Activated CD8-positive, alpha-beta T cell treated with anti-CD3 and anti-CD28 coated beads, Interleukin-2, amount 10 ng/mL, durations not matched to agents 7 days and 5 days (primary cell): ENCODE data around the gene UGT1A9. TPM values are rescaled to one million over a fixed set of nuclear protein-coding genes. Genes with fewer than 3 reads are reported as not detected.

ENCODE experiments used
- ATAC-seq: fragments of 150-1000 bp; cut with Tn5 transposase; one replicate; pipeline ENCODE4 v1.10.0; 2021; ENCODE audit warnings: moderate library complexity
- CTCF ChIA-PET: fragments of 350-600 bp; sonication (Branson Sonifier 250); formaldehyde crosslinking; loops from one replicate; lab custom pipeline; 2021; ENCODE audit warnings: antibody characterized with exemption; lab: Charles Lee
- POLR2A ChIA-PET: fragments of 350-600 bp; sonication (Branson Sonifier 250); formaldehyde crosslinking; loops from one replicate; lab custom pipeline; 2021; ENCODE audit warnings: antibody characterized with exemption; lab: Charles Lee
- DNase-seq: peaks from one replicate; pipeline ENCODE4 v3.0.0-alpha.2; 2020
- H3K27ac Mint-ChIP-seq: one replicate; pipeline ENCODE4 v1.8.0; 2021; ENCODE audit warnings: mild to moderate bottlenecking, mixed read lengths
- H3K27me3 Mint-ChIP-seq: one replicate; pipeline ENCODE4 v1.8.0; 2021; ENCODE audit warnings: low read depth, mixed read lengths
- H3K36me3 Mint-ChIP-seq: one replicate; pipeline ENCODE4 v1.8.0; 2021; ENCODE audit warnings: low read depth, mixed read lengths
- H3K4me1 Mint-ChIP-seq: one replicate; pipeline ENCODE4 v1.8.0; 2021; ENCODE audit warnings: low read depth, mixed read lengths
- H3K4me3 Mint-ChIP-seq: one replicate; pipeline ENCODE4 v1.8.0; 2021; ENCODE audit warnings: mild to moderate bottlenecking, mixed read lengths
- H3K9me3 Mint-ChIP-seq: one replicate; pipeline ENCODE4 v1.8.0; 2022; ENCODE audit warnings: mixed read lengths; ENCODE audit not compliant: insufficient read depth
- total RNA-seq, 2 experiments: library from RNA; stranded (reverse); gene quantifications; one replicate each; pipeline ENCODE4 v1.2.3, GENCODE V29; 2021

The UGT1A9 gene
- total RNA-seq, 2 experiments from 2014 or later = not detected

- POLR2A ChIA-PET = no interaction called here
- no peak for DNase-seq
- no peak for ATAC-seq
- H3K4me1 Mint-ChIP-seq = no peaks in the 10 kb centered on the region
- no peak overlapping the region for H3K4me3 Mint-ChIP-seq
- H3K27ac Mint-ChIP-seq = no peak overlapping the region
- no peaks in the 10 kb centered on the region for H3K36me3 Mint-ChIP-seq
- CTCF ChIA-PET = no interaction called here
- no peaks in the 10 kb centered on the region for H3K9me3 Mint-ChIP-seq
- no peaks in the 10 kb centered on the region for H3K27me3 Mint-ChIP-seq
These were observed 124.1 kb downstream of the UGT1A9 start for GRCh38 chr2:233795735-233796171.

GRCh38 chr2:233796254-233796653, 124.6 kb downstream of the UGT1A9 start:
- ATAC-seq (no peak), DNase-seq (no peak)
- ChIA-PET POLR2A (no interaction called here), CTCF (no interaction called here)
- no peak overlapping the region for H3K4me3 Mint-ChIP-seq
- H3K4me1 Mint-ChIP-seq = peaks cover 4% of the 10 kb centered on the region
- H3K27me3 Mint-ChIP-seq = no peaks in the 10 kb centered on the region
- H3K27ac Mint-ChIP-seq = no peak overlapping the region
- H3K36me3 Mint-ChIP-seq = no peaks in the 10 kb centered on the region
- H3K9me3 Mint-ChIP-seq = no peaks in the 10 kb centered on the region

GRCh38 chr2:233798335-233799086, 126.8 kb downstream of the UGT1A9 start:
- no peaks in the 10 kb centered on the region for H3K27me3 Mint-ChIP-seq
- no peak overlapping the region for H3K27ac Mint-ChIP-seq
- ChIA-PET POLR2A (no interaction called here), CTCF (no interaction called here)
- ATAC-seq = no peak
- no peaks in the 10 kb centered on the region for H3K9me3 Mint-ChIP-seq
- peaks cover 5% of the 10 kb centered on the region for H3K4me1 Mint-ChIP-seq
- no peak for DNase-seq
- H3K36me3 Mint-ChIP-seq = no peaks in the 10 kb centered on the region
- no peak overlapping the region for H3K4me3 Mint-ChIP-seq

- ChIA-PET CTCF (no interaction called here), POLR2A (no interaction called here)
- ATAC-seq (no peak), DNase-seq (no peak)
- Mint-ChIP-seq H3K27me3 (peaks cover under 1% of the 10 kb centered on the region), H3K4me1 (peaks cover 5% of the 10 kb centered on the region), H3K36me3 (no peaks in the 10 kb centered on the region), H3K9me3 (no peaks in the 10 kb centered on the region), H3K27ac (no peak overlapping the region), H3K4me3 (no peak overlapping the region)
These were observed 127.5 kb downstream of the UGT1A9 start for GRCh38 chr2:233799087-233799665.

- Mint-ChIP-seq H3K4me1 (peaks cover 5% of the 10 kb centered on the region), H3K36me3 (no peaks in the 10 kb centered on the region), H3K27me3 (peaks cover 3% of the 10 kb centered on the region), H3K4me3 (no peak overlapping the region), H3K27ac (no peak overlapping the region), H3K9me3 (no peaks in the 10 kb centered on the region)
- no peak for ATAC-seq
- ChIA-PET POLR2A (no interaction called here), CTCF (no interaction called here)
- no peak for DNase-seq
These were observed 128.0 kb downstream of the UGT1A9 start for GRCh38 chr2:233799716-233800115.

GRCh38 chr2:233800208-233800607, 128.5 kb downstream of the UGT1A9 start:
- ChIA-PET POLR2A (no interaction called here), CTCF (no interaction called here)
- peaks cover 3% of the 10 kb centered on the region for H3K27me3 Mint-ChIP-seq
- no peak overlapping the region for H3K4me3 Mint-ChIP-seq
- H3K36me3 Mint-ChIP-seq = no peaks in the 10 kb centered on the region
- peaks cover 5% of the 10 kb centered on the region for H3K4me1 Mint-ChIP-seq
- no peak overlapping the region for H3K27ac Mint-ChIP-seq
- H3K9me3 Mint-ChIP-seq = no peaks in the 10 kb centered on the region
- no peak for ATAC-seq
- no peak for DNase-seq

- ChIA-PET POLR2A (no interaction called here), CTCF (no interaction called here)
- peaks cover 6% of the 10 kb centered on the region for H3K27me3 Mint-ChIP-seq
- peaks cover 5% of the 10 kb centered on the region for H3K4me1 Mint-ChIP-seq
- DNase-seq (peak; percentile 48), ATAC-seq (peak; percentile 77)
- no peak overlapping the region for H3K27ac Mint-ChIP-seq
- no peaks in the 10 kb centered on the region for H3K9me3 Mint-ChIP-seq
- no peak overlapping the region for H3K4me3 Mint-ChIP-seq
- H3K36me3 Mint-ChIP-seq = no peaks in the 10 kb centered on the region
These were observed 129.8 kb downstream of the UGT1A9 start for GRCh38 chr2:233801357-233802131.

- peaks cover 6% of the 10 kb centered on the region for H3K27me3 Mint-ChIP-seq
- CTCF ChIA-PET = no interaction called here
- H3K36me3 Mint-ChIP-seq = no peaks in the 10 kb centered on the region
- peaks cover 5% of the 10 kb centered on the region for H3K4me1 Mint-ChIP-seq
- no peak overlapping the region for H3K27ac Mint-ChIP-seq
- POLR2A ChIA-PET = no interaction called here
- DNase-seq (no peak), ATAC-seq (no peak)
- H3K4me3 Mint-ChIP-seq = no peak overlapping the region
- H3K9me3 Mint-ChIP-seq = no peaks in the 10 kb centered on the region
These were observed 130.6 kb downstream of the UGT1A9 start for GRCh38 chr2:233802132-233802815.

- Mint-ChIP-seq H3K36me3 (no peaks in the 10 kb centered on the region), H3K4me1 (peaks cover 5% of the 10 kb centered on the region), H3K27ac (no peak overlapping the region), H3K9me3 (no peaks in the 10 kb centered on the region), H3K27me3 (peaks cover 6% of the 10 kb centered on the region), H3K4me3 (no peak overlapping the region)
- DNase-seq (no peak), ATAC-seq (no peak)
- CTCF ChIA-PET = no interaction called here
- POLR2A ChIA-PET = no interaction called here
These were observed 131.7 kb downstream of the UGT1A9 start for GRCh38 chr2:233803292-233803911.

GRCh38 chr2:233803994-233804393, 132.3 kb downstream of the UGT1A9 start:
- ATAC-seq (no peak), DNase-seq (no peak)
- POLR2A ChIA-PET = no interaction called here
- H3K27me3 Mint-ChIP-seq = peaks cover 6% of the 10 kb centered on the region
- no peaks in the 10 kb centered on the region for H3K9me3 Mint-ChIP-seq
- H3K36me3 Mint-ChIP-seq = no peaks in the 10 kb centered on the region
- CTCF ChIA-PET = no interaction called here
- peaks cover 5% of the 10 kb centered on the region for H3K4me1 Mint-ChIP-seq
- H3K4me3 Mint-ChIP-seq = no peak overlapping the region
- no peak overlapping the region for H3K27ac Mint-ChIP-seq

GRCh38 chr2:233807215-233807865, 135.6 kb downstream of the UGT1A9 start:
- POLR2A ChIA-PET = no interaction called here
- no peak overlapping the region for H3K4me3 Mint-ChIP-seq
- H3K9me3 Mint-ChIP-seq = no peaks in the 10 kb centered on the region
- ATAC-seq = no peak
- CTCF ChIA-PET = no interaction called here
- DNase-seq = no peak
- no peaks in the 10 kb centered on the region for H3K4me1 Mint-ChIP-seq
- H3K27me3 Mint-ChIP-seq = peaks cover 8% of the 10 kb centered on the region
- H3K36me3 Mint-ChIP-seq = no peaks in the 10 kb centered on the region
- no peak overlapping the region for H3K27ac Mint-ChIP-seq
